Smooth muscle cell of trachea (primary cell): ENCODE results near the gene NPTX1. TPM values are rescaled to one million over a fixed set of nuclear protein-coding genes. Genes with fewer than 3 reads are reported as not detected.

Source experiments
- total RNA-seq: library from RNA; depleted of rRNA; stranded (reverse); fragments of >200 nt; gene quantifications from 2 replicates; pipeline ENCODE4 v1.2.1, GENCODE V29; 2014

NPTX1 gene
- 148 and 230 TPM in 2 replicates for total RNA-seq

GRCh38 chr17:80475910-80476876 is at the start of gene NPTX1:
Gene NPTX1, minus strand, starts transcription at chr17:80476607. Its CDS starts 161 bp downstream, at chr17:80476446.

Other genes with a start within 250 kb of the NPTX1 start
- gene RNF213, start 215.8 kb downstream of the NPTX1 start, total RNA-seq, result 148 and 238 TPM in 2 replicates
- gene ENDOV, start 61.4 kb downstream of the NPTX1 start, total RNA-seq, result 34.2 and 41.7 TPM in 2 replicates
- gene RPTOR, start 68.2 kb upstream of the NPTX1 start, total RNA-seq, result 28.4 and 35.2 TPM in 2 replicates